Endothelial cell (in vitro differentiated cells): ENCODE results near the gene CDK5. TPM values are rescaled to one million over a fixed set of nuclear protein-coding genes. Genes with fewer than 3 reads are reported as not detected.

Source experiments
- DNase-seq: peaks from one replicate; pipeline ENCODE4 v3.0.0; 2021; ENCODE audit warnings: low spot score
- H3K27ac Mint-ChIP-seq: one replicate; pipeline ENCODE4 v1.8.0; 2021; ENCODE audit warnings: mixed read lengths, inconsistent platforms; ENCODE audit not compliant: unreplicated experiment
- H3K27me3 Mint-ChIP-seq: one replicate; pipeline ENCODE4 v1.8.0; 2021; ENCODE audit warnings: mild to moderate bottlenecking, moderate library complexity, mixed read lengths, inconsistent platforms; ENCODE audit not compliant: unreplicated experiment
- H3K36me3 Mint-ChIP-seq: one replicate; pipeline ENCODE4 v1.8.0; 2021; ENCODE audit warnings: mild to moderate bottlenecking, low read depth, mixed read lengths, inconsistent platforms; ENCODE audit not compliant: unreplicated experiment
- H3K4me1 Mint-ChIP-seq: one replicate; pipeline ENCODE4 v1.8.0; 2021; ENCODE audit warnings: mild to moderate bottlenecking, mixed read lengths, inconsistent platforms; ENCODE audit not compliant: unreplicated experiment
- H3K4me3 Mint-ChIP-seq: one replicate; pipeline ENCODE4 v1.8.0; 2021; ENCODE audit warnings: mild to moderate bottlenecking, mixed read lengths, inconsistent platforms; ENCODE audit not compliant: unreplicated experiment
- H3K9me3 Mint-ChIP-seq: one replicate; pipeline ENCODE4 v1.8.0; 2021; ENCODE audit warnings: mixed read lengths, inconsistent platforms; ENCODE audit not compliant: unreplicated experiment
- CTCF ChIP-seq: fragments of 200-600 bp; sonication (generic); IDR thresholded peaks from one replicate; pipeline ENCODE4 v1.5.0; 2021; ENCODE audit warnings: antibody characterized with exemption; ENCODE audit not compliant: unreplicated experiment
- long read RNA-seq: library from polyadenylated mRNA; unstranded; transcript quantifications from one replicate; pipeline ENCODE4 v2.0.0, GENCODE V29; 2020; ENCODE audit not compliant: unreplicated experiment
- total RNA-seq: library from RNA; stranded (reverse); fragmentation: NEBNext Ultra II Directional; extraction: Animal tissue kit (Norgen Biotek cat#: 25700); gene quantifications from one replicate; pipeline ENCODE4 v1.2.1, GENCODE V29; 2021; ENCODE audit not compliant: unreplicated experiment

CDK5 gene
- 26.7 TPM for total RNA-seq
- long read RNA-seq, transcript CDK5-204 (12 exons, 1,758 nt) = major isoform, 18 of 22 reads
- long read RNA-seq, partial matches to known transcripts = 0 of 22 reads
- long read RNA-seq, other reads (novel, unspliced or antisense) = 1 of 22 reads

DNA sequence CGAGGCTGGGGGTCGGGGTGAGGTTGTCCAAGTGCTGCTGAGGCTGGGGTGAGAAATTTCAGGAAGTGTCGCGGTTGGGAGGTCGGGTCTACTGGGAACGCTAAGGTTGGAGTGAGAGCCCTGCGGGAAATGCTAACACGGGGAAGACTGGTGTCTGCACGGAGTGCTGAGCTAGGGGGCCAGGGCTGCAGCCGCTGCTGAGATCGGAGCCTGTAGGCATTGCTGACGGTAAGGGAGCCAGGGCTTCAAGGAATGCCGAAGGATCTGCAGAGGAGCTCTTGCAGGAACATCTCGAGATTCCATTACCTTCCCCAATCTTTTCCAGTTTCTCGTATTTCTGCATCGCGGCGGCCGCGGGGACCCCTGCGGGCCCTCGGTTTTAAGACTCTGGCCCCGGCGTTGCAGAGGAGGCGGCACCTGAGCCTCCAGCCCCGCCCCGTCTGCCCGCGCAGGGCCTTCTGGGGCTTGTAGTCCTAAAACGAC, at the start of gene CDK5:
Gene CDK5 (minus strand): TSS at position 392 of the 483 bp plus-strand sequence. CDS start 49 bp downstream, at position 343.
- TF ChIP-seq CTCF = no peak
- Mint-ChIP-seq H3K36me3 (peaks cover 9% of the 10 kb centered on the region), H3K4me3 (peak within 1 kb of the TSS; percentile 96), H3K27ac (peak within 1 kb of the TSS; percentile 89), H3K27me3 (peaks cover 23% of the 10 kb centered on the region), H3K9me3 (no peaks in the 10 kb centered on the region), H3K4me1 (peaks cover 42% of the 10 kb centered on the region)
- no peak for DNase-seq

- H3K27me3 Mint-ChIP-seq = peaks cover 8% of the 10 kb centered on the region
- H3K4me3 Mint-ChIP-seq = peak overlapping the region; percentile 1
- TF ChIP-seq CTCF = no peak
- no peak for DNase-seq
- H3K9me3 Mint-ChIP-seq = no peaks in the 10 kb centered on the region
- no peak overlapping the region for H3K27ac Mint-ChIP-seq
- peaks cover 14% of the 10 kb centered on the region for H3K36me3 Mint-ChIP-seq
- peaks cover 21% of the 10 kb centered on the region for H3K4me1 Mint-ChIP-seq
Observed at GRCh38 chr7:151104411-151105235, 46.9 kb upstream of the CDK5 start.

DNA sequence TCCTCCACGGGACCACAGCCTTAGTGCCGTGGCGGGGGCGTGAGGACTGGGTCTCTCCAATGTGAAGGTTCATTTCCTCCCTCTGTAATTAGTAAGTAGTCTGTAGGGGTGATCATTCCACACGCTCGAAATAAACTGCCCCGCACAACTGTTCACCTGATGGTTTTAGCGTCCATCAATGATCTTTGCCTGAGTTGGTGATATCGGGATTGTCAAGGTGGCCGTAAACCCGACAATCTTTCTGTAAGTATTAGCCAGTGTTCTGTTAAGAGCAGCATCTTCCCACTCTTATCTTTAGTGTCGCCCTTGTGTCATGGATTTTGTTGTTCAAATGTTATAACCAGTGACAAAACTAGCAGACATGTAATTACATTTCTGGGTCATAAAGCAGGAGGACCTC, 46.3 kb upstream of the CDK5 start:
- no peaks in the 10 kb centered on the region for H3K9me3 Mint-ChIP-seq
- H3K27ac Mint-ChIP-seq = no peak overlapping the region
- no peak for DNase-seq
- peaks cover 14% of the 10 kb centered on the region for H3K36me3 Mint-ChIP-seq
- H3K4me1 Mint-ChIP-seq = peaks cover 25% of the 10 kb centered on the region
- peak overlapping the region; percentile 1 for H3K4me3 Mint-ChIP-seq
- TF ChIP-seq CTCF = no peak
- peaks cover 6% of the 10 kb centered on the region for H3K27me3 Mint-ChIP-seq

DNA sequence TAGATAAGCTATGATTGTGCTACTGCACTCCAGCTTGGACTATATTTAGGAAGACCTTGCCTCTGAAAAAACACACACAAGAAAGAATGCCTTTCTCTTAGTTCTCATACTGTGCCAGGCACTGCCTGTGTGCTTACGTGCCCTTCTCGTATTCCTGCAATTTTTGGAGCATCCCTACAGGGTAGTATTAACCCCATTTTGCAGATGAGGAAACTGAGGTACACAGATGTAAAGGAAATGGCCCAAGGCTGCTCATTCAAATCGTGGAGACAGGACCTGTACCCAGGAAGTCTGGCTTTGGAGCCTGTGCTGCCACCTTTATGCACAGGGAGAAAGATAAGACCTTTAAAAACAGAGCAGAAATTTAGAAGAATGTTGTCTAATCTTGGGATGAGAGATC, 45.3 kb upstream of the CDK5 start:
- Mint-ChIP-seq H3K4me1 (peaks cover 27% of the 10 kb centered on the region), H3K27me3 (peaks cover 6% of the 10 kb centered on the region), H3K9me3 (no peaks in the 10 kb centered on the region), H3K27ac (no peak overlapping the region), H3K36me3 (peaks cover 14% of the 10 kb centered on the region), H3K4me3 (no peak overlapping the region)
- no peak for DNase-seq
- no peak for TF ChIP-seq CTCF
